Umbilical cord (tissue), 2 donors: ENCODE measurements around the gene TSPAN13. TPM values are rescaled to one million over a fixed set of nuclear protein-coding genes. Genes with fewer than 3 reads are reported as not detected.

ENCODE experiments used
- DNase-seq: peaks from one replicate; pipeline ENCODE4 v3.0.0-alpha.2; 2015; ENCODE audit warnings: low spot score
- total RNA-seq: library from RNA; depleted of rRNA; stranded (reverse); fragments of >200 nt; gene quantifications from one replicate; pipeline ENCODE4 v1.2.3, GENCODE V29; 2014; ENCODE audit warnings: low replicate concordance; ENCODE audit not compliant: insufficient read depth

TSPAN13 gene
- total RNA-seq, 1 donor from 2014 or later, result 10.6 TPM

DNA sequence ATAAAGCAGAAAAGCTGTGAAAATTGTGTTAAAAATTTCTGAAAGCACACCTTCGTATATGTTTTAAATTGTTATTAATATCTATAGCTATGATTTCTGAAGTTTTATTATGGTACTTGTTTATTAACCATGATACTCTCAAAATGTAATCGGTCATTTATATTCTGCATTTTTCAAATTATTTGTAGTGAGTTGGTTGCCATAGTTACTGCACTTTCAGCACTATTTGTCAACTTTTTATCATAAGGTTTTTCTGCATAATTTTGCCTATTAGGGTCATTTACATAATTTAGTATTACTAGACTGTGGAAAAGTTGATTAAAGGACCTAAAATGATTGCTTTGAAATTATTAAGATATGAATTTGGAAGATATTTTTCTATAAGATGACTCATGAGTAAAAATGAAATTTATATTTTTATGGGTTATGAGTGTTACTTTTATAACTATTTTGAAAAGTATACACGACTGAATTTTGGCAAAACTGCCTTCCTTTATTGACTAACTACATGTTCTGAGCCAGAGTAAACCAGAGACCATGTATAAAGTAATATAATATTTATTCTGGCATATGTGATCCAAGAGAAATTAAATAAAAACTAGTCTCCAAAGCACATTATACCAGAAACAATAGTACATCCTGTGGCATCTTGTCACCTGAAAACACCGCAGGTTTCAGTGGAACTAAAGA is 59.1 kb downstream of the TSPAN13 start:
- no peak for DNase-seq

GRCh38 chr7:16813232-16813616 is 59.7 kb downstream of the TSPAN13 start:
- DNase-seq, result peak; percentile 26

DNA sequence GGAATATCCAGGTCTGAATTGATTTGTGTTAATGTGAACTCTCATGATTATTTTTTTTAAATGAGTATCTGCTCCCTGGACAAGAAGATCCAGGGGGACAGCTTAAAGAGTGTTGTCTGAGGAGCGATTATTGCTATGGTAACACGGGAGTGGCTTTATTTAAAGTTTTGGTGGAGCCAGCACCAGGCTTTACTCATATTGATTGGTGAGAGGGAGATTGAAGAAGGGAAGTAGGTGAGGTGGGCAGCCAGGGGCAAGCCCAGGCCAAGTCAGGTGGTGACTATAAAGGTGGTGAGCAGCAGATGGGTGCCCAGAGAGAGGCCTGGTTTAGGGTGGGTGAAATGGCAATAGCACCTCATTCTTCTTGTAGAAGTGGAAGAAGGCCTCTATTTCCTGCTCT is 61.4 kb downstream of the TSPAN13 start:
- DNase-seq, result no peak

DNA sequence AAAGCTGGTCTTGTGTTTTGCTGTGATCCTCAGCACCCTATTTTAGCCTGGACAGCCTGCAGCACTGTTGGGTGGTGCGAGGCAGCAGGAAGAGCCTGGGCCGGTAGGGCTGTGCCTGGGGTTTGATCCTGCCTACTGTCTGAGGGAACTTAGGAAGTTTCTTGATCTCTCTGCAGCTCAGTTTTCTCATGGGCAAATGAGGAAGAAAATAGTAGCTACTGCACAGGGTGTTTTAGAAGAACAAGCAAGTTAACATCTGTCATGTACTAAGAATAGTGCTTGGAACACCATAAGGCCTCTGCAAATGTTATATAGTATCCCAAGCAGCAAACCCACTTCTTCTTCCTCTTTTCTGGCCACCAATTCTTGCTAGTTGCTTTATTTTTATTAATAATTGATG is 63.3 kb downstream of the TSPAN13 start:
- DNase-seq, result peak; percentile 42

- no peak for DNase-seq
Measured at GRCh38 chr7:16817536-16817935, 64.0 kb downstream of the TSPAN13 start.

GRCh38 chr7:16818732-16819131 is 65.2 kb downstream of the TSPAN13 start:
- DNase-seq, result no peak

DNA sequence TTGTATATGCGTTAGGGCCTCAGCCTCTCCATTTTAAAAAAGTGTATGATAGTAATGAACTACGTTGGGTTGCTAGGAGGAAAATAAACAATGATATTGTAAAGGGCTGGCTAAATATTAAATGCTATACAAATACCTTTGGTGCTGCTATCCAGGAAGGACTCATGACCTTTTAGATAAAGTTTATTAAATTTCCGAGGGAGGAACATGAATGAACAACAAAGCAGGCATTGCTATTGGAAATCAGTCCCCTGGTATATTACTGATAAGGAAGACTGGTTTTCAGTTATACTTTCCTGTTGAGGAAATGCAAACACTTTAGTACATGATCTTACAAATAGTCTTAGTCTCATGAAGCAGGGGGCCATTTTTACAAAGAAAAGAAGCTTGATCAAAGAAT is 68.5 kb downstream of the TSPAN13 start:
- no peak for DNase-seq

DNA sequence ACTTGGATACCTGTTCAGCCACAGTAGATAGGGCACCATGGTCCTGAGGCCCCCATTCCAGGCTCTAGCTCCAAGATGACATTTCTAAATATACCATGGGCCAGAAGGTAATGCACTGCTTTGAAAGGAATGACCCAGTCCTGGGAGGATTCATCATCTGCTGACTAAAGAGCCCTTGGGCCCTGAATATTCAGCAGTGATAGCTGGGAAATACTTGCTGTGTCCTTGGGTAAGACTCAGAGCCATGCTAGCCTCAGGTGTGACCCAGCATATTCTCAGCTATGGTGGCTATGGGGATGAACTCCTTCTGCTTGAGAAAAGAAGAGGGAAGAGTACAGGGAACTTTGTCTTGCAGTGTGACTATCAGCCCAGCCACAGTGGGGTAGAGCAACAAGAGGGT is 72.5 kb downstream of the TSPAN13 start:
- DNase-seq, result no peak

GRCh38 chr7:16833373-16833772 is 79.8 kb downstream of the TSPAN13 start:
- no peak for DNase-seq

Other genes starting within 250 kb of the TSPAN13 start
- not detected for gene LRRC72, start 226.9 kb upstream of the TSPAN13 start, total RNA-seq
- 15.9 TPM for gene ANKMY2, start 108.0 kb upstream of the TSPAN13 start, total RNA-seq
- 42.4 TPM for gene BZW2, start 107.6 kb upstream of the TSPAN13 start, total RNA-seq
- gene AGR2, start 51.2 kb downstream of the TSPAN13 start, total RNA-seq, result 18.3 TPM
- gene AGR3, start 128.2 kb downstream of the TSPAN13 start, total RNA-seq, result not detected